ENCODE data around the gene KRT77.
"Not testable (repeated sequence)": the region's sequence is repeated elsewhere in the genome, so short reads cannot be mapped to it uniquely, and the experiment has no call there.

KRT77 gene

GRCh38 chr12:52721838-52722470 lies 18.6 kb upstream of the KRT77 start:
- DNase-seq: no peak

DNA sequence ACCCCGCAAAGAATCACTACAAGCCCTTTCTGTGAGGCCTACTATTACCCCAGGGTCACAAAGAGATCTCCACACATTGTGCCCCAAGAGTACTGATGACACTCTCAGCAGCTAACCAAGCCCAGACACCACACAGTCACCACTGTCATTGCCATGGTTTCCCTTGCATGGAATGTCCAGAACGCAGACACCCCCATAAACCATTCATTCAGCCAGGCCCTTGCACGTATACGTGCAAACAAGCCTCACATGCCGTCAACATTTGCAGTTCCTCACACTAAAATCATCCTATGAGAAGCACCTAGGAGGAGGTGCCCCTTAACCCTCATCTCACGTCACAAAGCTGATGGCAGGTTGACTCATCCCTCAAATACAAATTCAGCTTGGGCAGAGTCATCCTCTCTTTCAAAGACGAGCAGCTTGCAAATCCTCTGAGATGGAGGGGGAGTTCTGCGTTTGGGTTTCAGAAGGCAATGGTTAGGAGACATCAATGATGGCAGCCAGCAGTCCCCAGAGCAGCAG lies 17.1 kb upstream of the KRT77 start:
- no peak for DNase-seq

DNA sequence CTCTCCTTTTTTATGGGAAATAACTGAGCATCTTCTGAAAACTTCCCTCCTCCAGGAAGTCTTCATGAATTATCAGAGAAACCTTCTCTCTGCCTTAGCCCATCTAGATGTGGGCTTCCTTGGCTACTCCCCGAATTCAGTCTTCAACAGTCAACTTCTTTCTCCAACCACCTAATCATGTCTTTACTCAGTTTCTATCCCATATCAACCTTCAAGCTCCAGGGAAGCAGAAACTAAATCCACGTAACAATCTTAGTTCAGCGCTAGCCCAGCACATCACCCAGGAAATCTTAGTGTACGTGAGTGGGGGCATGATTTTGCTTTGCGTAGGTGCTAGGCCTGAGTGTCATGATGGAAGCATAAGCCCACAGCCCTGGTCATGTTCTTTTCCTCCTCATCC lies 12.7 kb upstream of the KRT77 start:
- DNase-seq: no peak

DNA sequence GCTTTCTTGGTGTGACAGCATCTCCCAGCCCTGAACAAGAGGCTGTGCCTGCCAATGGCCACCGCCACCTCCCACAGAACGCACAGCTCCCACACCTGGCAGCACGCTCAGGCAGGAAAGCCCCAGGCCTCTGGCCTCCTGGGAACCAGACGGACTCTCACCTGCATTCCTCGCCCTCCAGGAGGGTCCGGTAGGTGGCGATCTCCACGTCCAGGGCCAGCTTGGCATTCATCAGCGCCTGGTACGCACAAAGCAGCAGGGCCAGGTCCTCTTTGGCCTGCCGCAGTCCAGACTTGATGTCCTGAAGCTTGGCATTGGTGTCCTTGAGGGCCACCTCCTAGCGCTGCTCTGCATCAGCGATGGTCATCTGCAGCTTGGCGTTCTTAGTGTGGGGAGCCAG lies 12.1 kb upstream of the KRT77 start:
- no peak for DNase-seq

GRCh38 chr12:52714887-52715281 lies 11.6 kb upstream of the KRT77 start:
- no peak for DNase-seq

GRCh38 chr12:52713960-52714886 lies 10.9 kb upstream of the KRT77 start:
- no peak for DNase-seq

- DNase-seq: not testable (repeated sequence)
Measured at GRCh38 chr12:52712122-52712521, 8.8 kb upstream of the KRT77 start.

DNA sequence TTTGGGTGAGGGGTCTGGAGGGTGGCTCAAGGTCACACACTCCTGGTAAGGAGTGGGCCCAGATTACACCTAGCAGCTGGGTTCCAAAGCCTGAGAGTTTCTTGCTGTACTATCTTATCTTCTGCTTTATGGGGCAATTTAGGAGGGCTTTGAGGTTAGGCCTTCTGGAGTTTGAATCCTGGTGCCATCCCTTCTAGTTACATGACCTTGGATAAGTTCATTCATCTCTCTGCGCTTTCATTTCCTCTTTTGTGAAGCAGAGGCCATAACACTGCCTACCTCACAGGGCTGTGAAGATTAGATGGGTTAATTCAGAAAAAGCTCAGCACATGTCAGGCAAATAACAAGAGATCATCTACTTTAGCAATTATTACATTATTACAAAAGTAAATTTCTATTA lies 7.4 kb upstream of the KRT77 start:
- no peak for DNase-seq

DNA sequence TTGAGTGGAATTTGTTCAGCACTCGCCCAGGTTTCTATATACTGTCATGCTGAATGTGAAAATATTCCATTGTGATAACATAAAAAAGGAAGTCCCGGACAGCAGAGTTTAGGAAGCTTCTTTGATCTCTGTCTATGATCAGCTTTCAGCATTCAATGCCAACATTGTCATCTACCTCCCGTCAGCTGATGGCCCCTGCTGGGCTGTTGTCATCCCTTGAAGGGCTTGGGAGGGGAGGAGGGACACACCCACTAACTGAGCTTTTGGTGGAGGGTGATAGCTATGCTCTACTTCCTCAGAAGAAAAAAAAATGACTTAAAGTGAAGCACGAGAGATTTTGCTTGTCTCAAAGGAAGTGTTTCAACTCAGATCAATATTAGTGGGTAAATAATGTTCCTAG lies 4.7 kb upstream of the KRT77 start:
- no peak for DNase-seq

DNA sequence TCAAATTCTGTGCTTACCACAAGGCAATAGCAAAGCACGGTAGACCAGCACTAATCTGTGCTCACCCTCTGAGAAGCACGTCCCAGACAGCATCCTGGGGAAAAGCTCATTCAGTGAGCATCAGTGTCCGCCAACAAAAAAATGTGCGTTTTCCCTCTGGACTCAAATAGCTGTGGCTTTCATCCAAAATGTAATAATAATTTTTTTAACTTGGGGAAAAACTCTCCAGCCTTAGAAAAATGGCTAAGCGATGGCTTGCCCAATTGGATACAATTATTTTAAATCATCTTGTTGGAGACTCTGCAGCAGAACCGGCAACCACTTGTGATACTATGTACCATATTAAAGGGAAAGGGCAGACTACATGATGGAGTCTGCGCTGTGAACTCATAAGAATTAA lies 1.1 kb upstream of the KRT77 start:
- no peak for DNase-seq

GRCh38 chr12:52703878-52704277 lies 554 bp upstream of the KRT77 start:
- DNase-seq: no peak

DNA sequence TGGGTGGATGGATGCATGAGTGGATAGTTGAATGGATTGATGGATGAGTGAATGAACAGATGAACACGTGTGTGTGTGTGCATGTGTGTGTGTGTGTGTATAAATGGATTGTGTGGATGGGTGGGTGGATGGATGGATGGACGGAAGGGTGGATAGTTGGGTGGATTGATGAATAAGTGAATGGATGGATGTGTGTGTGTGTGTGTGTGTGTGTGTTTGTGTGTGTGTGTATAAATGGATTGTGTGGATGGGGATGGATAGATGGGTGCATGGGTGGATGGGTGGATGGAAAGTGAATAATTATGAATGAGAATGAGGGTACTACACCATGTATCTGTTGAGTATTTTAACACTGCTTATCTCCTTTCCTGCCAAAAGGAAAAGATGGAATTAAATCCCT lies 986 bp downstream of the KRT77 start:
- no peak for DNase-seq

GRCh38 chr12:52701281-52701680 lies 2.0 kb downstream of the KRT77 start:
- no peak for DNase-seq

GRCh38 chr12:52699960-52700359 lies 3.4 kb downstream of the KRT77 start:
- no peak for DNase-seq

GRCh38 chr12:52699373-52699772 lies 4.0 kb downstream of the KRT77 start:
- no peak for DNase-seq

GRCh38 chr12:52698651-52699340 lies 4.5 kb downstream of the KRT77 start:
- DNase-seq: no peak

DNA sequence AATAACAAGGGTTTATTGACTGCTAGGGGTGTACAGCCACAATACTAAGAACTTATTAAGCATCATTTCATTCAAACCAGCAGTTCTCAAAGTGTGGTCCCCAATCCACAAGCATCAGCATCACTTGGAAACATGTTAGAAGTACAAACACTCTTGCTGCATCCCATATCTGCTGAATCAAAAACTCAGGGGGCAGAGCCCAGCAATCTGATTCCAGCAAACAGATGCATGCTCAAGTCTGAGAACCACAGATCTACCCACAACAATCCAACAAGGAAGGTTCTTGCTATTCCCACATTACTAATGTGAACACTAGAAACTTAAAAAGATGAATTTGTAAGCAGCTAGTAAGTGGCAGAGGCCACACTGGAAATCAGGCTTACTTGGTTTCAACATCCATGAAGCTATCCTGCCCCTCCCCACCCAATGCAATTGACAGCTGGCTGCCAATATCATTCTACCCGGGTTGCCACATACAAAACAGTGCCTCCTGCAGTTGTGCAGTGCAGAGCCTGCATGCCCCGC lies 6.2 kb downstream of the KRT77 start:
- no peak for DNase-seq

GRCh38 chr12:52696588-52696987 lies 6.7 kb downstream of the KRT77 start:
- no peak for DNase-seq

DNA sequence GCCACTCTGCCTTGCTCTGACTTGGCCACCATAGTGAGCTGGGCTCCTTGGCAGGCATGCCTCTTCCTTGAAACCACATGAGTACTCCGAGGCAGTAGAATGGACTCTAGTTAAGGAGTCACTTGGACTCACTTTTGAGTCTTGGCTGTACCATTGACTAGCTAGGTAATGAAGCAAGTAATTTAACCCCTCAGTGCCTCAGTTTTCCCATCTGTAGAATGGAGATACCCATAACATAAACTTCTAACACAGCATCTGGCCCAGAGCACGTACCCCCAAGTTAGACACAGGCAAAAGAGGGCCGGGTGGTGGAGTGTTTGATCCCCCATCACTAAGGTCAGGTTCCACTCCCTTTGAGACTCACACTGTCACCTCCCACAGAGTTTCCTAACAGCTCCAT lies 8.3 kb downstream of the KRT77 start:
- DNase-seq: no peak

DNA sequence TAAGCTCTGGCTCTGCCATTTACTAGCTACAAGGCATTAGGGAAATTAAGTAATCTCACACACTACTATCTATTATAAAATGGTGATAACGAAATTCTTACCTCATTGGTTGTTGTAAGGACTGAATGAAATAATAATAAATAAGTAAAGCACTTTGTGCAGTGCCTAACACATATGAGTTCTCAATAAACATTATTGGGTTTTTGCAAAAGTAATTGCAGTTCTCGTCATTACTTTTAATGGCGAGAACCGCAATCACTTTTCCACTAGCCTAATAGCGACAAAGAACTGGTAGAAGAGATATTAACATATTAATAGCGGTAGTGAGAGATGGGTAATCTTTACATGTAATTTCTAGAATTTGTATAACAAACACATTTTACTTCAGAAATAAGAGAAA lies 9.2 kb downstream of the KRT77 start:
- DNase-seq: no peak

DNA sequence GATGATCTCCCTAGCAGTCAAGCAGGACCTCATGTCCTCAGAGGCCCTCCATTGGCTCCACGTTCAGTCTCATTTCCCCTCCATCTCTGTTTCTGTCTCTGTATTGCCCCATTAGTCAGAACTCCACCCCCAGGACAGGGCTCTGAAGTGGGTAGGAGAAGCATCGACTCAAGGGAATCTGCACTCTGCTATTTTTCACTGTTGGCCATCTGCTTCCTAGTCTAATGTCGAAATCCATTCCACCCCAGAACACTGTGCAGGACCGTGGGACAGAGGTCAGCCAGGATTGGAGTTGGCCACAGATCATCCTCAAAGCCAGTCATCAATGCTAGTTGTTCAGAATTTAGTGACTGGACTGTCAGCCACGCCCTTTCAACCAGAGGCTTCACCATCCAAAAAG lies 10.1 kb downstream of the KRT77 start:
- no peak for DNase-seq

DNA sequence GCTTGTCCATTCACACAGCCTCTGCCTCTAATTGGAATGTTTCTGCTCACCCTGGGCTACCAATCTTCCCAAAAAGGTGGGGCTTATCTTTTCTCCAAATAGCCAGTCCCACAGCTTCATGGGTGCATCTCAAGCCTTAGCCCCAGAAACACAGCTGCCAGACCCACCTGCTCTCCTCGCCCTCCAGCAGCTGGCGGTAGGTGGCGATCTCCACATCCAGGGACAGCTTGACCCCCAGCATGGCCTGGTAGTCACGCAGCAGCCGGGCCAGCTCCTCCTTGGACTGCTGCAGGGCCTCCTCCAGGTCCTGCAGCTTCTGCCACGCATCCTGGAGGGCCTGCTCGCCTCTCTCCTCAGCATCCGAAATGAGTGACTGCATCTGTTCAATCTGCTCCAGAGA lies 11.1 kb downstream of the KRT77 start:
- DNase-seq: no peak

DNA sequence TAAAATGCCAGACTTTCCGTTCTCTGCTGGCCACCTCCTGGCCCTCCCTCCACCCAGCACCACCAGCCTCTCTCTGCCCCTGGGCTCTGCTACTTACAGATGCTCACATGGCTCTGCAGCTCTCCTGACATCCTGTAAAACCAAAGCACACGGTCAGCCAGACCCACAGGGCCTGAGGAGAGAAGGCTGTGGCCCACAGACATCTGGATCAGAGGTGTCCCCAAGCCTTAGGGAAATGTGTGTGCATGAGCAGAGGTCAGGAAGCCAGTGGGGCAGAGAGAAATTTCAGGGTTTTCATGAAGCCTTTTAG lies 11.5 kb downstream of the KRT77 start:
- no peak for DNase-seq

Data from C1 segment of cervical spinal cord (tissue), 14 donors.